HEK293T (cell line): ENCODE measurements around the gene CA10.

Experiments
- BHLHE40 ChIP-seq: fragments of 450-650 bp; IDR thresholded peaks from 2 replicates; pipeline ENCODE4 v1.6.1; 2016; ENCODE audit warnings: mild to moderate bottlenecking, moderate library complexity, borderline replicate concordance
- ELF4 ChIP-seq: fragments of 450-650 bp; IDR thresholded peaks from 2 replicates; pipeline ENCODE4 v1.6.1; 2017; ENCODE audit warnings: antibody characterized with exemption
- FOXK2 ChIP-seq: fragments of 450-650 bp; IDR thresholded peaks from 2 replicates; pipeline ENCODE4 v1.6.1; 2016; ENCODE audit warnings: mild to moderate bottlenecking
- HDGF ChIP-seq: fragments of 450-650 bp; IDR thresholded peaks from 2 replicates; pipeline ENCODE4 v1.6.1; 2017; ENCODE audit warnings: antibody characterized with exemption, borderline replicate concordance
- TARDBP ChIP-seq: fragments of 450-650 bp; IDR thresholded peaks from 2 replicates; pipeline ENCODE4 v1.6.1; 2016

- TF ChIP-seq BHLHE40: no peak
- TF ChIP-seq TARDBP: no peak
- TF ChIP-seq HDGF: no peak
- no peak for TF ChIP-seq ELF4
- no peak for TF ChIP-seq FOXK2
Measured at GRCh38 chr17:51617986-51618385, 540.5 kb downstream of the CA10 start.
